Activated CD4-positive, alpha-beta memory T cell treated with anti-CD3 and anti-CD28 coated beads, Interleukin-2, amount 10 ng/mL, durations not matched to agents 7 days and 5 days (primary cell): ENCODE data around the gene EXOC6B. TPM values are rescaled to one million over a fixed set of nuclear protein-coding genes. Genes with fewer than 3 reads are reported as not detected.

Source experiments
- CTCF ChIA-PET: fragments of 350-600 bp; sonication (Branson Sonifier 250); formaldehyde crosslinking; loops from one replicate; lab custom pipeline; 2021; ENCODE audit warnings: antibody characterized with exemption, inconsistent platforms; lab: Charles Lee
- POLR2A ChIA-PET: fragments of 350-600 bp; sonication (Branson Sonifier 250); formaldehyde crosslinking; loops from one replicate; lab custom pipeline; 2021; ENCODE audit warnings: antibody characterized with exemption; lab: Charles Lee
- DNase-seq: peaks from one replicate; pipeline ENCODE4 v3.0.0-alpha.2; 2020
- H3K27ac Mint-ChIP-seq: one replicate; pipeline ENCODE4 v1.8.0; 2021; ENCODE audit warnings: mild to moderate bottlenecking, mixed read lengths
- H3K27me3 Mint-ChIP-seq: one replicate; pipeline ENCODE4 v1.8.0; 2021; ENCODE audit warnings: mixed read lengths
- H3K36me3 Mint-ChIP-seq: one replicate; pipeline ENCODE4 v1.8.0; 2021; ENCODE audit warnings: low read depth, mixed read lengths
- H3K4me1 Mint-ChIP-seq: one replicate; pipeline ENCODE4 v1.8.0; 2021; ENCODE audit warnings: mixed read lengths
- H3K4me3 Mint-ChIP-seq: one replicate; pipeline ENCODE4 v1.8.0; 2021; ENCODE audit warnings: mild to moderate bottlenecking, mixed read lengths
- H3K9me3 Mint-ChIP-seq: one replicate; pipeline ENCODE4 v1.8.0; 2021; ENCODE audit warnings: mixed read lengths
- total RNA-seq, 2 experiments: library from RNA; stranded (reverse); gene quantifications; one replicate each; pipeline ENCODE4 v1.2.3, GENCODE V29; 2021

EXOC6B gene
- total RNA-seq, 2 experiments from 2014 or later: 18.7 to 24.2 TPM

GRCh38 chr2:72745679-72746368, 80.0 kb downstream of the EXOC6B start:
- Mint-ChIP-seq H3K27ac (no peak overlapping the region), H3K4me1 (peaks cover 2% of the 10 kb centered on the region), H3K9me3 (no peaks in the 10 kb centered on the region), H3K27me3 (no peaks in the 10 kb centered on the region), H3K4me3 (no peak overlapping the region), H3K36me3 (no peaks in the 10 kb centered on the region)
- ChIA-PET CTCF (interaction anchor here (0.6 to 1.2 kb wide), 4 partner anchors 51 to 822 kb away, joined by 3 to 4 read pairs (median 3); no protein-coding TSS in a partner anchor), POLR2A (no interaction called here)
- no peak for DNase-seq

- H3K4me3 Mint-ChIP-seq: no peak overlapping the region
- CTCF ChIA-PET: interaction anchor here (1.0 to 1.1 kb wide), 2 partner anchors 119 to 120 kb away, joined by 3 read pairs; no protein-coding TSS in a partner anchor
- H3K9me3 Mint-ChIP-seq: no peaks in the 10 kb centered on the region
- no peaks in the 10 kb centered on the region for H3K36me3 Mint-ChIP-seq
- peaks cover 2% of the 10 kb centered on the region for H3K4me1 Mint-ChIP-seq
- no peak overlapping the region for H3K27ac Mint-ChIP-seq
- H3K27me3 Mint-ChIP-seq: no peaks in the 10 kb centered on the region
- POLR2A ChIA-PET: no interaction called here
- no peak for DNase-seq
Measured at GRCh38 chr2:72744049-72744448, 81.8 kb downstream of the EXOC6B start.

- H3K4me3 Mint-ChIP-seq: no peak overlapping the region
- H3K9me3 Mint-ChIP-seq: no peaks in the 10 kb centered on the region
- no peak overlapping the region for H3K27ac Mint-ChIP-seq
- DNase-seq: no peak
- H3K36me3 Mint-ChIP-seq: no peaks in the 10 kb centered on the region
- ChIA-PET POLR2A (no interaction called here), CTCF (no interaction called here)
- H3K27me3 Mint-ChIP-seq: no peaks in the 10 kb centered on the region
- peaks cover 2% of the 10 kb centered on the region for H3K4me1 Mint-ChIP-seq
Measured at GRCh38 chr2:72743481-72743880, 82.4 kb downstream of the EXOC6B start.

- Mint-ChIP-seq H3K9me3 (no peaks in the 10 kb centered on the region), H3K36me3 (no peaks in the 10 kb centered on the region), H3K27ac (no peak overlapping the region), H3K4me3 (no peak overlapping the region), H3K27me3 (no peaks in the 10 kb centered on the region), H3K4me1 (no peaks in the 10 kb centered on the region)
- ChIA-PET POLR2A (no interaction called here), CTCF (interaction anchor here (0.6 kb wide), 1 partner anchor 20 kb away, joined by 4 read pairs; no protein-coding TSS in a partner anchor)
- no peak for DNase-seq
Measured at GRCh38 chr2:72738096-72738495, 87.7 kb downstream of the EXOC6B start.

- Mint-ChIP-seq H3K4me1 (no peaks in the 10 kb centered on the region), H3K27me3 (no peaks in the 10 kb centered on the region), H3K27ac (no peak overlapping the region), H3K4me3 (no peak overlapping the region), H3K9me3 (no peaks in the 10 kb centered on the region), H3K36me3 (no peaks in the 10 kb centered on the region)
- no peak for DNase-seq
- ChIA-PET POLR2A (no interaction called here), CTCF (no interaction called here)
Measured at GRCh38 chr2:72734432-72734831, 91.4 kb downstream of the EXOC6B start.

- Mint-ChIP-seq H3K27ac (no peak overlapping the region), H3K4me1 (no peaks in the 10 kb centered on the region), H3K4me3 (no peak overlapping the region), H3K9me3 (no peaks in the 10 kb centered on the region), H3K36me3 (no peaks in the 10 kb centered on the region), H3K27me3 (no peaks in the 10 kb centered on the region)
- no peak for DNase-seq
- CTCF ChIA-PET: no interaction called here
- POLR2A ChIA-PET: no interaction called here
Measured at GRCh38 chr2:72731116-72731515, 94.7 kb downstream of the EXOC6B start.

- Mint-ChIP-seq H3K4me3 (no peak overlapping the region), H3K27ac (no peak overlapping the region), H3K27me3 (no peaks in the 10 kb centered on the region), H3K4me1 (no peaks in the 10 kb centered on the region), H3K36me3 (no peaks in the 10 kb centered on the region), H3K9me3 (no peaks in the 10 kb centered on the region)
- CTCF ChIA-PET: no interaction called here
- no peak for DNase-seq
- POLR2A ChIA-PET: no interaction called here
Measured at GRCh38 chr2:72727356-72727755, 98.5 kb downstream of the EXOC6B start.

GRCh38 chr2:72723769-72724370, 102.0 kb downstream of the EXOC6B start:
- Mint-ChIP-seq H3K27ac (no peak overlapping the region), H3K9me3 (no peaks in the 10 kb centered on the region), H3K4me1 (no peaks in the 10 kb centered on the region), H3K4me3 (no peak overlapping the region), H3K36me3 (no peaks in the 10 kb centered on the region), H3K27me3 (no peaks in the 10 kb centered on the region)
- no peak for DNase-seq
- POLR2A ChIA-PET: no interaction called here
- CTCF ChIA-PET: no interaction called here

- no peak for DNase-seq
- Mint-ChIP-seq H3K4me3 (no peak overlapping the region), H3K9me3 (no peaks in the 10 kb centered on the region), H3K27ac (no peak overlapping the region), H3K27me3 (no peaks in the 10 kb centered on the region), H3K36me3 (no peaks in the 10 kb centered on the region), H3K4me1 (no peaks in the 10 kb centered on the region)
- ChIA-PET POLR2A (no interaction called here), CTCF (no interaction called here)
Measured at GRCh38 chr2:72722492-72723070, 103.3 kb downstream of the EXOC6B start.

- no peaks in the 10 kb centered on the region for H3K9me3 Mint-ChIP-seq
- H3K36me3 Mint-ChIP-seq: no peaks in the 10 kb centered on the region
- DNase-seq: no peak
- ChIA-PET POLR2A (no interaction called here), CTCF (no interaction called here)
- no peak overlapping the region for H3K4me3 Mint-ChIP-seq
- no peak overlapping the region for H3K27ac Mint-ChIP-seq
- H3K4me1 Mint-ChIP-seq: peaks cover 3% of the 10 kb centered on the region
- no peaks in the 10 kb centered on the region for H3K27me3 Mint-ChIP-seq
Measured at GRCh38 chr2:72719416-72719815, 106.4 kb downstream of the EXOC6B start.

GRCh38 chr2:72718876-72719275, 107.0 kb downstream of the EXOC6B start:
- CTCF ChIA-PET: no interaction called here
- POLR2A ChIA-PET: no interaction called here

GRCh38 chr2:72716601-72717000, 109.2 kb downstream of the EXOC6B start:
- Mint-ChIP-seq H3K27ac (no peak overlapping the region), H3K4me3 (no peak overlapping the region), H3K9me3 (no peaks in the 10 kb centered on the region), H3K4me1 (peaks cover 3% of the 10 kb centered on the region), H3K27me3 (no peaks in the 10 kb centered on the region), H3K36me3 (no peaks in the 10 kb centered on the region)
- no peak for DNase-seq
- CTCF ChIA-PET: no interaction called here
- POLR2A ChIA-PET: interaction anchor here (0.6 kb wide), 1 partner anchor 56 kb away, joined by 5 read pairs; no protein-coding TSS in a partner anchor

More at GRCh38 chr2:72718876-72719275, 107.0 kb downstream of the EXOC6B start:
- Mint-ChIP-seq H3K27ac (no peak overlapping the region), H3K36me3 (no peaks in the 10 kb centered on the region), H3K27me3 (no peaks in the 10 kb centered on the region), H3K4me1 (peaks cover 3% of the 10 kb centered on the region), H3K9me3 (no peaks in the 10 kb centered on the region), H3K4me3 (no peak overlapping the region)
- DNase-seq: no peak

- ChIA-PET CTCF (no interaction called here), POLR2A (no interaction called here)
- Mint-ChIP-seq H3K9me3 (no peaks in the 10 kb centered on the region), H3K4me3 (no peak overlapping the region), H3K4me1 (peaks cover 3% of the 10 kb centered on the region), H3K27ac (no peak overlapping the region), H3K36me3 (no peaks in the 10 kb centered on the region), H3K27me3 (no peaks in the 10 kb centered on the region)
- no peak for DNase-seq
Measured at GRCh38 chr2:72713857-72714256, 112.0 kb downstream of the EXOC6B start.
